Activated effector memory CD4-positive, alpha-beta T cell treated with Interleukin-2 at 50 U/mL for 16 hours (primary cell): ENCODE measurements around the gene KLC3.

Experiments
- DNase-seq: peaks from one replicate; pipeline ENCODE4 v3.0.0-alpha.2; 2020

KLC3 gene

GRCh38 chr19:45380107-45380506 is 39.6 kb downstream of the KLC3 start:
- DNase-seq: no peak

GRCh38 chr19:45382426-45382825 is 41.9 kb downstream of the KLC3 start:
- no peak for DNase-seq

GRCh38 chr19:45385392-45386221 is 45.1 kb downstream of the KLC3 start:
- DNase-seq: no peak

GRCh38 chr19:45391346-45391745 is 50.8 kb downstream of the KLC3 start:
- no peak for DNase-seq

DNA sequence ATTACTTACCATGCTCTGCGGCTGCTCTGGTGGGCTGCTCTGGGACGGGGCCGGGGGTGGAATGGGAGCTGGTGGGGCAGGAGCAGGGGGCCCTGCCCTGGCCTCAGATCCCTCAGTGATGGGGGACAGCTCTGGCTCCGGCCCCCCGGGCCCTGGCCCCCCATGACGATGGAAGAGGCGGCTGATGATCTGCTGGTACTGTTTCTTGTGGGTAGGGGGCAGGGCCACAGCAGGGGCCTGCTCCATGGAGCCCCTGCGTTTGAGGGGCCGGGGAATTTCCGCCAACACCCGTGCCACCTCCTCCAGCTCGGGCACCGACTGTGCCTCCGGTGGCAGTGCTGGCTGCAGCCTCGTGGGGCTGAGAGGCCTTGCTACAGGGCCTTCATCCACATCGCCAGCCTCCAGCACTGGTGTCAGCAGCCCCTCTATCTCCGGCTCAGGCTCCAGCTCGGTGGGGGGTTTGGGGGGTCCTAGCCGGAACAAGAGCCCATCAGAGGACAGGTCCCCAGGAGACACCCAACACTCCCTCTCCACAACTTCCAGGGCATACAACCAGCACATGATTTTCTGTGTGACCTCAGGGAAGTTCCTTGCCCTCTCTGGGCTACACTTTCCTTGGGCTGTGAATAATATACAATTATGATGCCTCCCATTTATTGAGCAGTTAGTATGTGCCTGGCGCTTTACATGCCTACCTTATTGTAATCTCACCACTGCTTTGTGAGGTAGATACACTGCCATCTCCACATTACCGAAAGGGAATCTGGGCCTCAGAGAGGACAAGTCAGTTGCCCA is 51.5 kb downstream of the KLC3 start:
- DNase-seq: no peak

DNA sequence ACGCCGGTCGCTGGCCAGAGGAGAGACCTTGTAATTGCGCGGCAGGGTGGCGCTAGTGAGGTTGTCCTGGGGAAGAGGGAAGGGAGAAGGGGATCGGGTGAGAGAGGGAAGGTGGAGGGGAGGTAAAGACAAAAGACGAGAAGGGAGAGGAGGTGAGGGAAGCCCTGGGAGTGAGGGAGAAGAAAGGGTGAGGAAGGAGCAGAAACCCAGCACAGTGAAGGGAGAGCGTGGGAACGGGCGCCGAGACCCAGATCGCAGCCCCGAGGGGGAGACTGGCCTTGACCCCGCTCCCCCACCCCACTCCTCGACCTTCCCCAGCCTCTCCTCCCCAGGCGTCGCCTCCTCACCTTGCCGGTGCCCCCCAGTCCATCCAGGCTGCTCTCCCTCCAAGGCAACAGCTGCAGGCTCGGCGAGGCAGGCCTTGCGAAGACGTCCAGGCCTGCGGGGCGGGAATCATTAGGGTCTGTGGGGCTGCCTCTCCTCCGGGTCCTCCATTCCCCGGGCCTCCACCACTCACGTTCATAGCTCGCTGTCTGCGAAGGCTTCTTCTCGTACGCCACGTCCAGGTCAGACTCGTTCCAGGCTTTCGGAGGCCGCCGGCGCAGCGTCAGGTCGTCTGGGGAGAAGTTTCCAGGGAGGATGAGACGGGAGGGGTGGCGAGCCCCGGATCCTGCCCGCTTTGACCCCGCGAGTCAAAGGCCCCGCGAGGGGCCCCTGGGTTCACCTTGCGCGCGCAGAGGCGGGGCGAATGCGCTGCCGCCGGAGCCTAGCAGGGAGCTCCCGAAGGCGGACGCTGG is 55.5 kb downstream of the KLC3 start:
- DNase-seq: no peak

DNA sequence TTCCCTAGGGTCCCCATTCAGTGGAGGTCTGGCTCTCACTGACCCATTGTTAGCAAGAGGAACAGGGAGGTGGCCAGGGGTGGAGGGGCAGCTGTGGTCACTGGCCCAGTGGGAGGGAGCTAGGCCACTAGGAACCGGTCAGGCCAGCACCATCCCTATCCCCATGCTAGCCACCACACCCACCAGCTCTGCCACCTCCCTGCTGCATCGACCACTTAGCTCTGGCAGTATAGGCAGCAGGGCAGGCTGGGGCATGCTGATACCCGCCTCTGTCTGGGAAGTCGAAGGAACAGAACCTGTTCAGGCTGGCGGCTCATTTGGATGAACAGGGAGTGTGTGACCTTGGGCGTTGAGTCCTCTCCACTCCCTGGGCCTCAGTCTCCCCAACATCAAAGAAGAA is 59.6 kb downstream of the KLC3 start:
- DNase-seq: no peak
